GM13977 (cell line): Measurements from ENCODE around the gene CDKL5.
"Not testable (repeated sequence)": the region's sequence is repeated elsewhere in the genome, so short reads cannot be mapped to it uniquely, and the experiment has no call there.

ENCODE experiments used
- DNase-seq: peaks from one replicate; pipeline ENCODE4 v3.0.0; 2012; ENCODE audit warnings: low spot score
- CTCF ChIP-seq: IDR thresholded peaks from 2 replicates; pipeline ENCODE4 v1.5.1; 2012; ENCODE audit warnings: mild to moderate bottlenecking, control low read depth; ENCODE audit not compliant: insufficient read depth; ENCODE audit errors: extremely low read depth, missing control alignments
- in situ Hi-C: fragments of 300-500 bp; cut with MboI; formaldehyde crosslinking; loops from one replicate; pipeline ENCODE4 v1.12.0; 2022; ENCODE audit warnings: low sequenced_read_pairs, low pct_unique_long_range_greater_than_20kb, mixed read lengths, inconsistent platforms; ENCODE audit not compliant: unreplicated experiment

CDKL5 gene

DNA sequence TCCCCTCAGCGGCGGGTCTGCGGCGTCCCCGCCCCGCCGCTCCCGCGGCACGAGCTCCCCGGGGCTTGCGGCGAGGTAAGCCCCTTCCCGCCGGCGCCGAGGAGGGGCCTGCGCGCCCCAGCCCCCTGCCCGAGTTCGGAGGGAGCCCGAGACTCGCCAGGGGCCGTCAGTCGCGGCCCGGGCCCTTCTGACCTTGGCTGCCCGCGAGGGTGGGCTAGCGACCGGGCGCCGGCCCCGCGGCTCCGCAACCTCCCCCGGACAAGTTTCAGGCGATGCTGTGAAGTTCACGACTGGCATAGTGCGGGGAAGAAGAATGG is 554 bp downstream of the CDKL5 start:
- DNase-seq, result no peak
- TF ChIP-seq CTCF, result no peak
- in situ Hi-C loops, result no loop called here

- in situ Hi-C loops, result no loop called here
- TF ChIP-seq CTCF, result no peak
Measured at GRCh38 chrX:18428006-18428405, 2.6 kb downstream of the CDKL5 start.

DNA sequence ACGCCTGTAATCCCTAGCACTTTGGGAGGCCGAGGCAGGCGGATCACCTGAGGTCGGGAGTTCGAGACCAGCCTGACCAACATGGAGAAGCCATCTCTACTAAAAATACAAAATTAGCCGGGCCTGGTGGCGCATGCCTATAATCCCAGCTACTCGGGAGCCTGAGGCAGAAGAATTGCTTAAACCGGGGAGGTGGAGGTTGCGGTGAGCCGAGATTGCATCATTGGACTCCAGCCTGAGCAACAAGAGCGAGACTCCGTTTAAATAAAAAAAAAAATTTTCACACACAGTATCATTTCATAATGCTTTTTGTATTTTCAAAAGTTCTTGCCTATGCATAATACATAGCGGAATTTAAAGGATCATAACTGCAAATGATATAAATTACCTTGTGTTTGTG is 7.9 kb downstream of the CDKL5 start:
- in situ Hi-C loops, DNase-seq: not testable (repeated sequence)

More at GRCh38 chrX:18428006-18428405, 2.6 kb downstream of the CDKL5 start:
- DNase-seq, result no peak

GRCh38 chrX:18434896-18435295 is 9.5 kb downstream of the CDKL5 start:
- in situ Hi-C loops, result no loop called here
- no peak for DNase-seq
- TF ChIP-seq CTCF, result no peak

DNA sequence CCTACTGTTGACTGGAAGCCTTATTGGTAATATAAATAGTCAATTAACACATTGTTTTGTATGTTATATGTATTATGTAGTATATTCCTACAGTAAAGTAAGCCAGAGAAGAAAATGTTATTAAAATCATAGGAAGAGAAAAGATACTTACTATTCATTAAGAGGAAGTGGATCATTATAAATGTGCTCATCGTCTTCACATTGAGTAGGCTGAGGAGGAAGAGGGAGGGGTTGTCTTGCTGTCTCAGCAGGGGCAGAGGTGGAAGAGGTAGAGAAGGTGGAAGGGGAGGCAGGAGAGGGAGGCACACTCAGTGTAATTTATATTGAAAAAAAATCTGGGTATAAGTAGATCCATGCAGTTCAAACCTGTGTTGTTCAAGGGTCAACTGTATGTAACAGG is 10.6 kb downstream of the CDKL5 start:
- no peak for DNase-seq
- in situ Hi-C loops, result no loop called here
- no peak for TF ChIP-seq CTCF

DNA sequence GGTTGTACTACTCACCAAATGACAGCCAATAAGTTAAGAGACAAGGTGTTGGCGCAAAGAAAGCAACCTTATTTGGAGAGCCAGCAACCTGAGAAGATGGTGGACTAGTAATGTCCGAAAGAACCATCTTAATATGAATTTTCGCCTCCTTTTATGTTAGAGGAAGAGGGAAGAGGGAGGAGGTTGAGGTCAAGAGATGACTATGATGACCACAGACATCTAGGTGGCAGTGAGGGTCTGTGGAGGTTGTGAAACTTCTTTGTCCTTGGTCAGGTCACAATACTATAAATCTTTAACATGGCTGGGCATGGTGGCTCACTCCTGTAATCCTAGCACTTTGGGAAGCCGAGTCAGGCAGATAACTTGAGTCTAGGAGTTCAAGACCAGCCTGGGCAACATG is 15.4 kb downstream of the CDKL5 start:
- no peak for TF ChIP-seq CTCF
- no peak for DNase-seq
- in situ Hi-C loops, result no loop called here

DNA sequence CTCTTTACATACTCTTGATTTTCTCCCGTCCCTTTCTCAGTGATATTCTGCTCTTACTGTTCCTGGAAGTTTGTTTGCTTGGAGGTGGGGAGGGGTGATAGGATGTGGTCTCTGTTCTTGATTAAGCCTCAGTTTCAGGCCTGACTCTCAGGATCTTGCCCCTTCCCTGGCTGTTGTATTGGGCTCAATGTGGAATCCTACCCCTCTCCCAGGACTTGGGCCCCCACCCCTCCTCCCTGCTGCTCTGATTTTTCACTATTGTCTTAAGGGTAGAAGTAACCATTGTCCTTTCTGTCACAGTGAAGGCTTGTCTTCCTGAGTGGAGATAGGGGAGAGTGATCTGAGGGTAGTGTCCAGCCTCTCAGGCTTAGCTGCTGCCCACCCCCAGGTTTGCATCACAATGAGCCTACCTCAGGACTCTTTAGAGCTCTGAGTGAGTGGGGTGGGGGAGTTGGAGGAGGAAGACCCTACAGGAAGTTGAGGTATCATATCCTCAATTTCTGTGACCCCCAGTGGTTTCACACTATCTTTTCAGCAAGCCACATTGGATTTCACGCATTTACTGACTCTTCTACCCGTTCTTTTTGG is 16.5 kb downstream of the CDKL5 start:
- TF ChIP-seq CTCF, result no peak
- in situ Hi-C loops, result no loop called here
- DNase-seq, result no peak
